ENCODE data around the gene MTMR11. TPM values are rescaled to one million over a fixed set of nuclear protein-coding genes. Genes with fewer than 3 reads are reported as not detected.
"Not testable (repeated sequence)": the region's sequence is repeated elsewhere in the genome, so short reads cannot be mapped to it uniquely, and the experiment has no call there.

MTMR11 gene
- 3.6 and 5.7 TPM in 2 replicates for total RNA-seq

- DNase-seq (ENCODE audit: low read depth, low spot score): no peak
These were observed at the start of gene MTMR11 for GRCh38 chr1:149936170-149936991. MTMR11 (minus strand) TSS chr1:149936879; CDS start chr1:149936647, 232 bp downstream.

- no peak for DNase-seq (ENCODE audit: low read depth, low spot score)
These were observed 43.4 kb upstream of the MTMR11 start for GRCh38 chr1:149979972-149980540.

DNA sequence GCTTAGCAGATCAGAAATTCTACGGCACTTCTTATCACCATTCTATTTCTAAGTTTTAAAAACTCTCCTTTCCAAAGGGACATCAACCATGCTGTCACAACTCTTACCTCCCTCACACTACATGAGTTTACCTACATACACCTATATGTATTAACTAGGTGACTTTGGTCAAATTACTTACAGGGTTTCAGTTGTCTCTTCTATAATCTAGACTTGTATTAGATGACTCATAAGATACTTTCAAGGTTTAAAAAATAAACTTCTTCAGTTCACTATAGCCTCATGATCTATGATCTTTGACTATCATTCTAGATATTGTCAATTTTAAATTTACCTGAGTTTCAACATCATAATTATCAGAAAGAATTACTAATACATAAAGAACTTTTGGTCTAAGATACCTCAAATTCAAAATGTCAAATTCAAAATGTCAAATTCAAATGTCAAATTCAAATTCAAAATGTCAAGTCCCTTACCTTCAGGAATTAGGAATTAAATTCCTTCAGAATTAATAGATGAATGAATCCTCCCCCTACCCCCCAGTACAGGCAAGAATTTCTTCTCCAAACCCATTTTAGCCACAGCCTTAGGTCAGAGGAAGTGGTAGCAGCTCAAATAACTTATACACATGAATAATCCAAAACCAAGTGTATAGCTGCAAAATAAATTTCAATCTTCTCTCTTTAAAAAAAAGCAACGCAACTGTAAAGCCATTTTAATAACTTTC, 42.7 kb upstream of the MTMR11 start:
- DNase-seq (ENCODE audit: low read depth, low spot score): no peak

GRCh38 chr1:149978547-149979023, 41.9 kb upstream of the MTMR11 start:
- peak; percentile 5 for DNase-seq (ENCODE audit: low read depth, low spot score)

- DNase-seq (ENCODE audit: low read depth, low spot score): no peak
These were observed 40.7 kb upstream of the MTMR11 start for GRCh38 chr1:149977345-149977744.

GRCh38 chr1:149972547-149972946, 35.9 kb upstream of the MTMR11 start:
- no peak for DNase-seq (ENCODE audit: low read depth, low spot score)

DNA sequence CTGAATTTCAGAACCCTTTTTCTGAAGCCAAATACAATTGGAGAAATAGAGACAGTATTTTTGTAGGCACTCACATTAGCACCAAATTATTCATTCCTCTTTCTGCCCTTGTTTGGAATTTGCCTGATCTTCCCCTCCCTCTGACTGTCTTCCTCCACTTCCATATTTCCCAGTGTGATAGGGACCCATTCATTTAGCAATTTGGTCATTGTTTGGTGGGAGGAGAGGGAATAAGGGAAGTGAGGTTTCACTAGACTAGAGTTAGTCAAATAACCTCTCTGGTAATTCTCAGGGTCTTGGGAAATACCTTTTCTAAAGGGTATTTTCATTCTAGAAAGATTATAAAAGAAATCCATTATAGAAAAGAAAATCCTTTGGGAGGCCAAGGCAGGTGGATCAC, 31.0 kb upstream of the MTMR11 start:
- no peak for DNase-seq (ENCODE audit: low read depth, low spot score)

- DNase-seq (ENCODE audit: low read depth, low spot score): no peak
These were observed 30.4 kb upstream of the MTMR11 start for GRCh38 chr1:149967041-149967440.

DNA sequence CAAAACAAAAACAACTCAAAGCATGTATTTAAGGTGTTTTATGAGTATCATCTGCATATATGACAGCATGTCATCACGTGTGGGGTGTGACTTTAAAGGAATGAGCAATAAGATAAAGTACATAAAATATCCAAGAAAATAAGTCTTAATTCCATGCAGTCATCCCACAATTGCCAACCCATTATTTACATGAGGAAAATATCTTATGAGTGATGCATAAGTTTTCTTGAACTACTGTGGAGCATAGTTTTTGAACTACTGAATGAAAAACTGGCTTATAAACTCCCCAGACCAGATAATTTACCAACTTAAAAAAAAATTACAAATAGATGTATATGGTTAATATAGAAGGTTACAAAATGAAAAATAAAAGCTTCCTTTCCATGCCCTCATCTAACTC, 29.7 kb upstream of the MTMR11 start:
- no peak for DNase-seq (ENCODE audit: low read depth, low spot score)

GRCh38 chr1:149965440-149965839, 28.8 kb upstream of the MTMR11 start:
- no peak for DNase-seq (ENCODE audit: low read depth, low spot score)

DNA sequence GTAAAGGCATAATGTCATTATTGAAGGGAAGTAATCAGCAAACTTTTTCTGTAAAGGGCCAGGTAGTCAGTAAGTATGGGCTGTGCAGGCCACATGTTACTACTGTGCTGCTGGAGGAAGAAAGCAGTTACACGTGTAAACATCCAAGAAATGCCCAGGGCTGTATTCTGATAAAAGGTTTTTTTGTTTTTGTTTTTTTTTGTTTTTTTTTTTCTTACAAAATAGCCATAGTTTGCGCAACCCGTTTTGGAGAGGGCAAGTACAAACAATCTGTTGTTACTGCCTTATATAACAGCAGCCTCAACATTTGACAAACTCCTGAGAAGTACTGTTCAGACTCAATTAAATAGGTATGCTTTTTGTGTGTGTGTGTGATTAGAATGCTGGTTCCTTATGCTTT, 26.7 kb upstream of the MTMR11 start:
- DNase-seq (ENCODE audit: low read depth, low spot score): no peak

- no peak for DNase-seq (ENCODE audit: low read depth, low spot score)
These were observed 26.1 kb upstream of the MTMR11 start for GRCh38 chr1:149962736-149963135.

DNA sequence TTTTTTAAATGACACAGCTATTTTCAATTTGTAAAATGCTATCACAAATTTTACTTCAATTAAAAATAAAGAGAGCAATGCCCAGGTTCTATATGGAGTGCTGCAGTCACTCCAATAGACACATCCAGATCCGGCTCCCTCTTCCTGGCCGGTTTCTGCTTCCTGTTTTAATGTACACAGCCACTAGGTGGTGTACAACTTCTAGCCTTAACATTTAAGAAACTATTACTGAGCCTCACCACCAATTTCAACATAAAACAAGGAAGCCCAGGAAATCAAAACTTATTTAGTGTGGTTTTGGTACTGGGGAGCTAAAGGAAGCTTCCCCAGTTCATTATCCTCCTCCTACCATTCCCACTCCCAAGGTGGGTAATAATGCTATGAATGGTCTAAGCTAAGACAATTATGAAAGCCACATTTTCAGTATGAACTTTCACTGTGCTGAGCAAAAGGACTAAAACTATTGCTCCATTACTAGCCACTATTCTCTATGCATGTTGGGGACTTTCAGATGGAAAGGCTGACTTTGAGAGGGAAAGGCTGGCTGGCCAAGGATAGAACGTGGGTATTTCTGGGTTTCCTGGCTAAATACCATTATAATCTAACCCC, 25.5 kb upstream of the MTMR11 start:
- no peak for DNase-seq (ENCODE audit: low read depth, low spot score)

DNA sequence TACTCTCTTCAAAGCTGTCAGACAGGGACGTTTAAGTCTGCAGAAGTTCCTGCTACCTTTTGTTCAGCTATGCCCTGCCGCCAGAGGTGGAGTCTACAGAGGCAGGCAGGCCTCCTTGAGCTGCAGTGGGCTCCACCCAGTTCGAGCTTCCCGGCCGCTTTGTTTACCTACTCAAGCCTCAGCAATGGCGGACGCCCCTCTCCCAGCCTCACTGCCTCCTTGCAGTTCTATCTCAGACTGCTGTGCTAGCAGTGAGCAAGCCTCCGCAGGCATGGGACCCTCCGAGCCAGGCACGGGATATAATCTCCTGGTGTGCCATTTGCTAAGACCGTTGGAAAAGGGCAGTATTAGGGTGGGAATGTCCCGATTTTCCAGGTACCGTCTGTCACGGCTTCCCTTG, 20.9 kb upstream of the MTMR11 start:
- not testable (repeated sequence) for DNase-seq (ENCODE audit: low read depth, low spot score)

GRCh38 chr1:149949911-149950310, 13.2 kb upstream of the MTMR11 start:
- DNase-seq (ENCODE audit: low read depth, low spot score): no peak

- no peak for DNase-seq (ENCODE audit: low read depth, low spot score)
These were observed 8.5 kb upstream of the MTMR11 start for GRCh38 chr1:149945206-149945605.

DNA sequence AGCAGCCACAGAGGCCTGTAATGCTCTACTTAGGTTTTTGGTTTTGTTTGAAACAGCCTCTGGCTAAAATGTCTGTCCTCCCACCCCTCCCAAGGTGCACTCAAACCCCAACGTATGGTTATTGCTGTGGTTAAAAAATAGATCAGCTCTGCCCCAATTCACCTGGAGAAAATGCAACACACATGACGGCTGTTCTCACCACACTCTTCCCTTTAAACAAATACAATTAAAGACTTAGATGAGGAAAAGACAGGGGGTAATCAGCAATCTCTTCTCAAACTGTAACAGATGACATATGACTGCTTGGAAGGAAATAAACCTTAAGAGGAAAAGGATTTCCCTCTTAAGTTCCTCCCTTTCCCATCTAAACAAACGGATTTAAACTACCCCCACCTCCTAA, 6.2 kb upstream of the MTMR11 start:
- DNase-seq (ENCODE audit: low read depth, low spot score): no peak

DNA sequence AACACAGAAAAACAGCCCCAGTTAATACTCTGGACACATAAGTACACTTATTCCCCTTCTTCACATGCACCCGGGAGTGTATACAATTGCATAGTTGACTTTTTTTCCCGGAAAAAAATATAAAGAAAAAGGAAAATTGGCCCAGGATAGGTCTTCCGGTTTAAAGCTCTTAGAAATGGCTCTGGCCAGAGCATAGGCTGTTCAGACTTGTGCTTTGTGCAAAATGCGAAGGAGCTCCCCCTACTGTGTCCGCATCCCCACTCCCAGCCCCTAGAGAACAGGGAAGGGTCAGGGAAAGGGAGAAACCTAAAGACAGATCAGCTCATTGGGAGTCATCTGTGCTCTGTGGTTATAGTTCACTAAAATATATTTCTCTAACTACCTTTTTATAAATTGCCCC, 5.5 kb upstream of the MTMR11 start:
- no peak for DNase-seq (ENCODE audit: low read depth, low spot score)

DNA sequence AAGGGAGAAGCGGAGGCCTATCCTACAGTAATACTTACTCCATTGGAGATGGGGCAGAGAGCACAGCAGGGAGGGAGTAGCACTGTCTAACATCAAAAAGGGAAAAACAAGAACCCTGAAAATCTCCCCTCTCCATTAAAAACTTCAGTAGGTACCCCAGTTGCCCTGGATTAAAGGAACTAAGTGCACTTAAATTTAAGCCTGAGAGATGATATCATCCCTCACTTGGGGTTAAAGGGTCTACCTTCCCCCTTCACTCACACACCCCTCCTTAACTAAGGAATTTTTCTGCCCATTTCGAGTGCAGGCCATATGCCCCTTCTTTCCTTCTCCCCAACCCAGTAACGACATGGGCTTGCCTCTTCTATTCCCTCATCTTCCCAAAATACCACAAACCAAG, 3.7 kb upstream of the MTMR11 start:
- no peak for DNase-seq (ENCODE audit: low read depth, low spot score)

- DNase-seq (ENCODE audit: low read depth, low spot score): not testable (repeated sequence)
These were observed 2.0 kb upstream of the MTMR11 start for GRCh38 chr1:149938668-149939003.

DNA sequence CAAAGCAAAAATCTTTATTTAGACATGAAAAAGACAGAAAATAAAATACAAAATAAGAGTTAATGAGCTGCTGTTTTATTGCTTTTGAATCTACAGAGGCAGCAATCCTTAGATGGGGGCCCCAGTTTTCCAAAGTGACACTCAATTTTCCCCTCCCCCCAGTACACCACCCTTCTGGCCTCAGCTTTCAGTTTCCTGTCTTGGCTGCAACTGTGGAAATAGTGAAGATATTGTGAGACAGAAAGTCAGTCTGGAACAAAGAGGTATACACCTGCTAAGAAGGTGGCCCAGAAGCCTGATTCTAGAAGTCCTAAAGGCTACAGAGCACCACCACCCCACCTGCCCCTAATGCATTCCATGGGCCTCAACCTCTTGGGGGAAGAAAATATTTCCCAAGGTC, 1.1 kb upstream of the MTMR11 start:
- no peak for DNase-seq (ENCODE audit: low read depth, low spot score)
